WTC11 (cell line): ENCODE measurements around the gene TNS4. TPM values are rescaled to one million over a fixed set of nuclear protein-coding genes. Genes with fewer than 3 reads are reported as not detected.

ENCODE experiments used
- ATAC-seq: fragments of 200-7000 bp; cut with Tn5 transposase; 2 replicates; pipeline ENCODE4 v1.10.0; 2021; ENCODE audit warnings: mild to moderate bottlenecking, moderate library complexity
- CTCF ChIA-PET: fragments of 300-600 bp; sonication (Branson Sonifier 250); formaldehyde crosslinking; loops from one replicate; lab custom pipeline; 2021; ENCODE audit warnings: antibody characterized with exemption; lab: Charles Lee
- POLR2A ChIA-PET: fragments of 350-600 bp; sonication (Branson Sonifier 250); formaldehyde crosslinking; loops from one replicate; lab custom pipeline; 2021; ENCODE audit warnings: antibody characterized with exemption; lab: Charles Lee
- DNase-seq: peaks from one replicate; pipeline ENCODE4 v3.0.0; 2021; ENCODE audit warnings: low spot score
- H3K27ac Mint-ChIP-seq: 2 replicates; pipeline ENCODE4 v1.8.0; 2021; ENCODE audit warnings: mixed read lengths
- H3K27me3 Mint-ChIP-seq: 2 replicates; pipeline ENCODE4 v1.8.0; 2021; ENCODE audit warnings: low read depth, mild to moderate bottlenecking, moderate library complexity, mixed read lengths
- H3K36me3 Mint-ChIP-seq: 2 replicates; pipeline ENCODE4 v1.8.0; 2021; ENCODE audit warnings: mixed read lengths
- H3K4me1 Mint-ChIP-seq: 2 replicates; pipeline ENCODE4 v1.8.0; 2022; ENCODE audit warnings: mixed read lengths
- H3K4me3 Mint-ChIP-seq: 2 replicates; pipeline ENCODE4 v1.8.0; 2021; ENCODE audit warnings: mild to moderate bottlenecking, moderate library complexity, mixed read lengths
- H3K9me3 Mint-ChIP-seq: 2 replicates; pipeline ENCODE4 v1.8.0; 2021; ENCODE audit warnings: mixed read lengths
- ATF3 ChIP-seq: sonication (generic); formaldehyde crosslinking; conservative IDR thresholded peaks from 2 replicates; pipeline ENCODE4 v1.8.1; 2022; ENCODE audit warnings: mild to moderate bottlenecking, missing genetic modification reagents
- CBFB ChIP-seq: sonication (generic); formaldehyde crosslinking; IDR thresholded peaks from 2 replicates; pipeline ENCODE4 v1.8.1; 2022; ENCODE audit warnings: mild to moderate bottlenecking, low read depth, missing genetic modification reagents
- E2F1 ChIP-seq: sonication (generic); formaldehyde crosslinking; IDR thresholded peaks from 2 replicates; pipeline ENCODE4 v1.8.0; 2022; ENCODE audit warnings: mild to moderate bottlenecking, missing genetic modification reagents
- FOXJ3 ChIP-seq: sonication (generic); formaldehyde crosslinking; IDR thresholded peaks from 2 replicates; pipeline ENCODE4 v1.9.0; 2021; ENCODE audit warnings: missing genetic modification reagents, mild to moderate bottlenecking, borderline replicate concordance
- FOXK1 ChIP-seq: sonication (generic); formaldehyde crosslinking; IDR thresholded peaks from 2 replicates; pipeline ENCODE4 v1.8.0; 2022; ENCODE audit warnings: mild to moderate bottlenecking, moderate library complexity, missing genetic modification reagents
- FOXP4 ChIP-seq: sonication (generic); formaldehyde crosslinking; IDR thresholded peaks from 2 replicates; pipeline ENCODE4 v1.8.0; 2022; ENCODE audit warnings: mild to moderate bottlenecking, missing genetic modification reagents
- GABPB1 ChIP-seq: sonication (generic); formaldehyde crosslinking; IDR thresholded peaks from 2 replicates; pipeline ENCODE4 v1.8.1; 2023; ENCODE audit warnings: mild to moderate bottlenecking, missing genetic modification reagents
- HMGA2 ChIP-seq: fragments of 250-450 bp; sonication (Bioruptor Pico); IDR thresholded peaks from 2 replicates; pipeline ENCODE4 v1.4.0; 2021; ENCODE audit warnings: mild to moderate bottlenecking, moderate library complexity
- HMGXB4 ChIP-seq: sonication (generic); formaldehyde crosslinking; IDR thresholded peaks from 2 replicates; pipeline ENCODE4 v1.8.1; 2023; ENCODE audit warnings: mild to moderate bottlenecking, moderate library complexity, missing genetic modification reagents
- JAZF1 ChIP-seq: fragments of 250-450 bp; sonication (Bioruptor Pico); IDR thresholded peaks from 2 replicates; pipeline ENCODE4 v1.9.0; 2021; ENCODE audit warnings: moderate library complexity, mild to moderate bottlenecking, inconsistent platforms
- MLX ChIP-seq: sonication (generic); formaldehyde crosslinking; IDR thresholded peaks from 2 replicates; pipeline ENCODE4 v1.8.1; 2023; ENCODE audit warnings: mild to moderate bottlenecking, missing genetic modification reagents, moderate library complexity
- NFATC4 ChIP-seq: fragments of 250-450 bp; sonication (Bioruptor Pico); IDR thresholded peaks from 2 replicates; pipeline ENCODE4 v1.9.0; 2021; ENCODE audit warnings: mild to moderate bottlenecking
- NFE2L1 ChIP-seq: sonication (generic); formaldehyde crosslinking; IDR thresholded peaks from 2 replicates; pipeline ENCODE4 v1.8.1; 2023; ENCODE audit warnings: missing genetic modification reagents
- PREB ChIP-seq: sonication (generic); formaldehyde crosslinking; IDR thresholded peaks from 2 replicates; pipeline ENCODE4 v1.8.1; 2022; ENCODE audit warnings: mild to moderate bottlenecking, missing genetic modification reagents, moderate library complexity, borderline replicate concordance
- PRRX2 ChIP-seq: fragments of 250-450 bp; sonication (Bioruptor Pico); IDR thresholded peaks from 2 replicates; pipeline ENCODE4 v1.8.0; 2021; ENCODE audit warnings: mild to moderate bottlenecking
- RELA ChIP-seq: sonication (generic); formaldehyde crosslinking; IDR thresholded peaks from 2 replicates; pipeline ENCODE4 v1.8.1; 2022; ENCODE audit warnings: missing genetic modification reagents, mild to moderate bottlenecking, borderline replicate concordance
- RORB ChIP-seq: fragments of 250-450 bp; sonication (Bioruptor Pico); IDR thresholded peaks from 2 replicates; pipeline ENCODE4 v1.9.0; 2021; ENCODE audit warnings: mild to moderate bottlenecking
- SOX15 ChIP-seq: fragments of 250-450 bp; sonication (Bioruptor Pico); IDR thresholded peaks from 2 replicates; pipeline ENCODE4 v1.9.0; 2021; ENCODE audit warnings: mild to moderate bottlenecking
- USF2 ChIP-seq: sonication (generic); formaldehyde crosslinking; IDR thresholded peaks from 2 replicates; pipeline ENCODE4 v1.8.1; 2023; ENCODE audit warnings: mild to moderate bottlenecking, missing genetic modification reagents, moderate library complexity
- ZBTB21 ChIP-seq: sonication (generic); formaldehyde crosslinking; IDR thresholded peaks from 2 replicates; pipeline ENCODE4 v1.8.1; 2023; ENCODE audit warnings: mild to moderate bottlenecking, missing genetic modification reagents, borderline replicate concordance
- ZNF219 ChIP-seq: sonication (generic); formaldehyde crosslinking; IDR thresholded peaks from 2 replicates; pipeline ENCODE4 v1.8.0; 2023; ENCODE audit warnings: missing genetic modification reagents, mild to moderate bottlenecking, borderline replicate concordance
- ZNF416 ChIP-seq: fragments of 250-450 bp; sonication (Bioruptor Pico); IDR thresholded peaks from 2 replicates; pipeline ENCODE4 v1.9.0; 2021; ENCODE audit warnings: mild to moderate bottlenecking, inconsistent platforms
- total RNA-seq: library from RNA; stranded (reverse); gene quantifications from 3 replicates; pipeline ENCODE4 v1.2.3, GENCODE V29; 2021

Gene TNS4
- total RNA-seq, 1 experiment from 2014 or later: 0.87 TPM

GRCh38 chr17:40481106-40481505 is 20.3 kb downstream of the TNS4 start:
- no peak overlapping the region for H3K4me3 Mint-ChIP-seq
- POLR2A ChIA-PET: interaction anchor here (1.3 kb wide), 1 partner anchor 9 kb away, joined by 5 read pairs; no protein-coding TSS in a partner anchor
- CTCF ChIA-PET: interaction anchor here (1.1 kb wide), 2 partner anchors 48 to 52 kb away, joined by 3 to 6 read pairs; no protein-coding TSS in a partner anchor

GRCh38 chr17:40480501-40481003 is 20.9 kb downstream of the TNS4 start:
- ChIA-PET CTCF (no interaction called here), POLR2A (no interaction called here)
- Mint-ChIP-seq H3K9me3 (no peaks in the 10 kb centered on the region), H3K4me1 (peaks cover 53% of the 10 kb centered on the region), H3K36me3 (no peaks in the 10 kb centered on the region), H3K27ac (no peak overlapping the region), H3K4me3 (no peak overlapping the region), H3K27me3 (no peaks in the 10 kb centered on the region; the same call in 1 of the 2 replicates)
- no peak for TF ChIP-seq PRRX2 (CRISPR knock-in tag)
- TF ChIP-seq USF2 (CRISPR knock-in tag): no peak
- TF ChIP-seq ZBTB21: no peak
- TF ChIP-seq E2F1 (CRISPR knock-in tag): no peak
- no peak for TF ChIP-seq HMGXB4 (CRISPR knock-in tag)
- no peak for TF ChIP-seq PREB (CRISPR knock-in tag)
- no peak for TF ChIP-seq HMGA2 (CRISPR knock-in tag)
- no peak for DNase-seq
- peak; percentile 8; the same call in 1 of the 2 replicates for ATAC-seq

More at GRCh38 chr17:40481106-40481505, 20.3 kb downstream of the TNS4 start:
- H3K36me3 Mint-ChIP-seq: no peaks in the 10 kb centered on the region
- DNase-seq (no peak), ATAC-seq (no peak)
- H3K9me3 Mint-ChIP-seq: no peaks in the 10 kb centered on the region
- TF ChIP-seq FOXP4 (CRISPR knock-in tag) (no peak), NFE2L1 (no peak), RELA (no peak), CBFB (no peak), ATF3 (no peak)
- no peak overlapping the region for H3K27ac Mint-ChIP-seq
- peaks cover 55% of the 10 kb centered on the region for H3K4me1 Mint-ChIP-seq
- no peaks in the 10 kb centered on the region; the same call in 1 of the 2 replicates for H3K27me3 Mint-ChIP-seq

GRCh38 chr17:40479754-40480480 is 21.5 kb downstream of the TNS4 start:
- TF ChIP-seq ZNF416 (CRISPR knock-in tag) (no peak), JAZF1 (CRISPR knock-in tag) (no peak), FOXJ3 (CRISPR knock-in tag) (no peak), FOXP4 (CRISPR knock-in tag) (no peak), NFATC4 (no peak), RELA (no peak), RORB (CRISPR knock-in tag) (no peak), MLX (CRISPR knock-in tag) (no peak), SOX15 (no peak), FOXK1 (no peak), GABPB1 (CRISPR knock-in tag) (no peak), ZNF219 (CRISPR knock-in tag) (no peak)
- no peak overlapping the region for H3K4me3 Mint-ChIP-seq
- ATAC-seq: no peak
- H3K27ac Mint-ChIP-seq: no peak overlapping the region
- ChIA-PET CTCF (interaction anchor here (1.3 to 10.1 kb wide), 2 partner anchors 20 to 35 kb away, joined by 3 to 293 read pairs; partner anchors contain the start of gene IGFBP4), POLR2A (no interaction called here)
- DNase-seq: no peak
- H3K9me3 Mint-ChIP-seq: no peaks in the 10 kb centered on the region
- H3K36me3 Mint-ChIP-seq: no peaks in the 10 kb centered on the region
- H3K27me3 Mint-ChIP-seq: no peaks in the 10 kb centered on the region; the same call in 1 of the 2 replicates
- H3K4me1 Mint-ChIP-seq: peaks cover 52% of the 10 kb centered on the region
